Measurements from ENCODE around the gene XRCC5. TPM values are rescaled to one million over a fixed set of nuclear protein-coding genes. Genes with fewer than 3 reads are reported as not detected.

The XRCC5 gene
- total and polyA plus RNA-seq, 10 of the 15 experiments (the other 5 are each of a cell fraction or from before 2014, with no cell fraction given): 259 to 815 (median 530) TPM

DNA sequence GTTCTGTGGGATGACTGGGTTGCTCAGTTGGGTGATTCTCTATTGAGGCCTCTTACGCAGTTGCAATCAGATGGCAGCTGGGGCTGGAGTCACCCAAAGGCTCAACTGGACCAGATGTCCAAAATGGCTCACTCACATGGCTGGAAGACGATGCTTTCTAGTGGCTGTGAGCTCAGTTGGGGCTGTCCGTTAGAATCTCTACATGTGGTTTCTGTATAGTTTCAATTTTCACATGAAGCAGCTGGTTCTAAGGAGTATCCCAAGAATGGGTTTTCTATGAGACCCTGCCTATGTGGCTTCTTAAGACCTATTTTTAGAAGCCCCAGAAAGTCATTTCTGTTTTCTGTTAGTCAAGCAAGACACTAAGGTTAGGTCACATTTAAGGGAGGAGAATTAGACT is 4.4 kb downstream of the XRCC5 start (continued):
- peak; percentile 43; the same call in 1 of the 2 replicates for TF ChIP-seq IKZF1 (conservative IDR thresholded peaks at IDR 0.05)
- peak; percentile 61; the same call in 1 of the 2 replicates for TF ChIP-seq MTA2 (IDR thresholded peaks at IDR 0.05; ENCODE audit: low read depth)
- peak; percentile 90; the same call in 1 of the 2 replicates for TF ChIP-seq PML (IDR thresholded peaks at IDR 0.05; ENCODE audit: low read length)
- TF ChIP-seq ATF7 (IDR thresholded peaks at IDR 0.05; ENCODE audit: low read depth): peak; percentile 76
- TF ChIP-seq CREB1 (IDR thresholded peaks at IDR 0.05; ENCODE audit: low read depth): peak; percentile 72
- TF ChIP-seq TCF12 (IDR thresholded peaks at IDR 0.05; ENCODE audit: low read depth, low read length): peak; percentile 97
- TF ChIP-seq TCF3 (IDR thresholded peaks at IDR 0.05; ENCODE audit: borderline replicate concordance, insufficient read depth, low read depth, low read length): peak; percentile 86; the same call in 1 of the 2 replicates
- TF ChIP-seq, protein P1, sequence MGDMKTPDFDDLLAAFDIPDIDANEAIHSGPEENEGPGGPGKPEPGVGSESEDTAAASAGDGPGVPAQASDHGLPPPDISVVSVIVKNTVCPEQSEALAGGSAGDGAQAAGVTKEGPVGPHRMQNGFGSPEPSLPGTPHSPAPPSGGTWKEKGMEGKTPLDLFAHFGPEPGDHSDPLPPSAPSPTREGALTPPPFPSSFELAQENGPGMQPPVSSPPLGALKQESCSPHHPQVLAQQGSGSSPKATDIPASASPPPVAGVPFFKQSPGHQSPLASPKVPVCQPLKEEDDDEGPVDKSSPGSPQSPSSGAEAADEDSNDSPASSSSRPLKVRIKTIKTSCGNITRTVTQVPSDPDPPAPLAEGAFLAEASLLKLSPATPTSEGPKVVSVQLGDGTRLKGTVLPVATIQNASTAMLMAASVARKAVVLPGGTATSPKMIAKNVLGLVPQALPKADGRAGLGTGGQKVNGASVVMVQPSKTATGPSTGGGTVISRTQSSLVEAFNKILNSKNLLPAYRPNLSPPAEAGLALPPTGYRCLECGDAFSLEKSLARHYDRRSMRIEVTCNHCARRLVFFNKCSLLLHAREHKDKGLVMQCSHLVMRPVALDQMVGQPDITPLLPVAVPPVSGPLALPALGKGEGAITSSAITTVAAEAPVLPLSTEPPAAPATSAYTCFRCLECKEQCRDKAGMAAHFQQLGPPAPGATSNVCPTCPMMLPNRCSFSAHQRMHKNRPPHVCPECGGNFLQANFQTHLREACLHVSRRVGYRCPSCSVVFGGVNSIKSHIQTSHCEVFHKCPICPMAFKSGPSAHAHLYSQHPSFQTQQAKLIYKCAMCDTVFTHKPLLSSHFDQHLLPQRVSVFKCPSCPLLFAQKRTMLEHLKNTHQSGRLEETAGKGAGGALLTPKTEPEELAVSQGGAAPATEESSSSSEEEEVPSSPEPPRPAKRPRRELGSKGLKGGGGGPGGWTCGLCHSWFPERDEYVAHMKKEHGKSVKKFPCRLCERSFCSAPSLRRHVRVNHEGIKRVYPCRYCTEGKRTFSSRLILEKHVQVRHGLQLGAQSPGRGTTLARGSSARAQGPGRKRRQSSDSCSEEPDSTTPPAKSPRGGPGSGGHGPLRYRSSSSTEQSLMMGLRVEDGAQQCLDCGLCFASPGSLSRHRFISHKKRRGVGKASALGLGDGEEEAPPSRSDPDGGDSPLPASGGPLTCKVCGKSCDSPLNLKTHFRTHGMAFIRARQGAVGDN (IDR thresholded peaks at IDR 0.05): peak; percentile 62; the same call in 1 of the 2 replicates
- TF ChIP-seq RAD51 (IDR thresholded peaks at IDR 0.05): peak; percentile 70
- peak; percentile 47 to 61; a peak in 2 of 4 replicates for TF ChIP-seq IKZF2 (IDR thresholded peaks at IDR 0.05)
- peak; percentile 66; the same call in 1 of the 2 replicates for TF ChIP-seq STAT3 (IDR thresholded peaks at IDR 0.05; ENCODE audit: low read depth, low read length)
- no peak for TF ChIP-seq ZNF622 (IDR thresholded peaks at IDR 0.05)
- peak; percentile 65; the same call in 1 of the 2 replicates for TF ChIP-seq CBX5 (IDR thresholded peaks at IDR 0.05; ENCODE audit: low read depth)
- TF ChIP-seq BHLHE40 (IDR thresholded peaks at IDR 0.05; ENCODE audit: borderline replicate concordance in 1 of 2, low read depth in 2 of 2, low read length in 1 of 2): peak in 1 of 2 experiments; percentile 36; a peak in 1 of 4 replicates
- TF ChIP-seq ETV6 (conservative IDR thresholded peaks at IDR 0.05 in 1 of 2, IDR thresholded peaks at IDR 0.05 in 1 of 2; ENCODE audit: borderline replicate concordance in 1 of 2, low read depth in 1 of 2): peak in 1 of 2 experiments; percentile 76; a peak in 1 of 4 replicates
- 0 out of 2 replicates have a peak, but pooled peaks have one; percentile 33 for TF ChIP-seq JUND (IDR thresholded peaks at IDR 0.05; ENCODE audit: low read depth, low read length)
- no peak for TF ChIP-seq NRF1 (conservative IDR thresholded peaks at IDR 0.05; ENCODE audit: low read depth, low read length)
- TF ChIP-seq SUZ12 (IDR thresholded peaks at IDR 0.05; ENCODE audit: unreplicated experiment): no peak
- TF ChIP-seq SMC3 (IDR thresholded peaks at IDR 0.05; ENCODE audit: borderline replicate concordance, low read length): 0 out of 2 replicates have a peak, but pooled peaks have one; percentile 7
- TF ChIP-seq NFIC (IDR thresholded peaks at IDR 0.05; ENCODE audit: low read depth, low read length): peak; percentile 96
- TF ChIP-seq NFYB (IDR thresholded peaks at IDR 0.05; ENCODE audit: insufficient read depth, low read depth, low read length): 0 out of 2 replicates have a peak, but pooled peaks have one; percentile 19
- no peak for TF ChIP-seq SRF (IDR thresholded peaks at IDR 0.05; ENCODE audit: low read depth in 2 of 2, low read length in 2 of 2)
- TF ChIP-seq RFX5 (IDR thresholded peaks at IDR 0.05; ENCODE audit: low read depth, low read length): no peak
- TF ChIP-seq RUNX3 (IDR thresholded peaks at IDR 0.05; ENCODE audit: low read length): peak; percentile 95
- TF ChIP-seq TARDBP (IDR thresholded peaks at IDR 0.05; ENCODE audit: borderline replicate concordance): peak; percentile 51; the same call in 1 of the 2 replicates
- TF ChIP-seq MTA3 (IDR thresholded peaks at IDR 0.05; ENCODE audit: borderline replicate concordance, low read length): peak; percentile 94; the same call in 1 of the 2 replicates
- TF ChIP-seq PAX5 (IDR thresholded peaks at IDR 0.05; ENCODE audit: borderline replicate concordance, low read depth, low read length): peak; percentile 46; the same call in 1 of the 2 replicates
- TF ChIP-seq NR2F1 (conservative IDR thresholded peaks at IDR 0.05): peak; percentile 32; the same call in 1 of the 2 replicates
- TF ChIP-seq TAF1 (IDR thresholded peaks at IDR 0.05; ENCODE audit: borderline replicate concordance, low read depth, low read length): peak; percentile 4; the same call in 1 of the 2 replicates
- TF ChIP-seq POLR2A (IDR thresholded peaks at IDR 0.05; ENCODE audit: low read depth, low read length): peak; percentile 59
- TF ChIP-seq CREM (IDR thresholded peaks at IDR 0.05; ENCODE audit: low read depth): peak; percentile 46

All from GM12878 (cell line).